Activated CD4-positive, alpha-beta T cell treated with anti-CD3 and anti-CD28 coated beads, Interleukin-2, amount 10 ng/mL, durations not matched to agents 24 days and 14 days (primary cell): Measurements from ENCODE around the gene MRPS6. TPM values are rescaled to one million over a fixed set of nuclear protein-coding genes. Genes with fewer than 3 reads are reported as not detected.

Experiments
- DNase-seq: peaks from one replicate; pipeline ENCODE4 v3.0.0; 2022
- H3K27ac Mint-ChIP-seq: one replicate; pipeline ENCODE4 v1.8.0; 2022; ENCODE audit warnings: mild to moderate bottlenecking, mixed read lengths
- H3K27me3 Mint-ChIP-seq: one replicate; pipeline ENCODE4 v1.8.0; 2022; ENCODE audit warnings: mixed read lengths
- H3K36me3 Mint-ChIP-seq: one replicate; pipeline ENCODE4 v1.8.0; 2022; ENCODE audit warnings: low read depth, mild to moderate bottlenecking, mixed read lengths
- H3K4me1 Mint-ChIP-seq: one replicate; pipeline ENCODE4 v1.8.0; 2021; ENCODE audit warnings: mixed read lengths
- H3K4me3 Mint-ChIP-seq: one replicate; pipeline ENCODE4 v1.8.0; 2022; ENCODE audit warnings: mild to moderate bottlenecking, moderate library complexity, mixed read lengths
- H3K9me3 Mint-ChIP-seq: one replicate; pipeline ENCODE4 v1.8.0; 2021; ENCODE audit warnings: mixed read lengths
- intact Hi-C: fragments of 100-400 bp; cut with micrococcal nuclease; formaldehyde crosslinking; loops from one replicate; pipeline ENCODE4 v1.15.1; 2023
- total RNA-seq: library from RNA; stranded (reverse); gene quantifications from 2 replicates; pipeline ENCODE4 v1.2.3, GENCODE V29; 2022

The MRPS6 gene
- total RNA-seq, 1 donor from 2014 or later = 154 TPM

- Mint-ChIP-seq H3K9me3 (peaks cover 16% of the 10 kb centered on the region), H3K27me3 (no peaks in the 10 kb centered on the region), H3K36me3 (no peaks in the 10 kb centered on the region), H3K4me1 (peaks cover 8% of the 10 kb centered on the region), H3K27ac (no peak overlapping the region), H3K4me3 (no peak overlapping the region)
- no peak for DNase-seq
- intact Hi-C loops = no loop called here
Measured at GRCh38 chr21:34043333-34043732, 30.0 kb upstream of the MRPS6 start.

DNA sequence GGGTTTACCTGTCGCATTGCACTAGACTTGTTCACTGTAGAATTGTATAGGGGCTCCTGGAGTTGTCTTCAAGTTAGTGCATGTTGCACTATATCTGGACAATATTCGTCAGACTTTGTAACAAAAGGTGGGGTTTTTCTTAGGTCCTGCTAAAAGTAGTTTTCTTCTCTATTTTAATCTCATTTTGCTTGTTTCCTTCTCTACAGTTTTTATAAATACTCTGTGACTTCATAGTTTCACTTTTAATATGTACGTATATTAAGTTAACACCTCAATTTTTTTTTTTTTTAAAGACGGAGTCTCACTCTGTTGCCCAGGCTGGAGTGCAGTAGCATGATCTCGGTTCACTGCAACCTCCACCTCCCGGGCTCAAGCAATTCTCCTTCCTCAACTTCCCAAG is 26.5 kb upstream of the MRPS6 start:
- peaks cover 8% of the 10 kb centered on the region for H3K4me1 Mint-ChIP-seq
- intact Hi-C loops = no loop called here
- no peaks in the 10 kb centered on the region for H3K36me3 Mint-ChIP-seq
- H3K9me3 Mint-ChIP-seq = peaks cover 16% of the 10 kb centered on the region
- no peak overlapping the region for H3K27ac Mint-ChIP-seq
- DNase-seq = no peak
- H3K4me3 Mint-ChIP-seq = no peak overlapping the region
- H3K27me3 Mint-ChIP-seq = no peaks in the 10 kb centered on the region

DNA sequence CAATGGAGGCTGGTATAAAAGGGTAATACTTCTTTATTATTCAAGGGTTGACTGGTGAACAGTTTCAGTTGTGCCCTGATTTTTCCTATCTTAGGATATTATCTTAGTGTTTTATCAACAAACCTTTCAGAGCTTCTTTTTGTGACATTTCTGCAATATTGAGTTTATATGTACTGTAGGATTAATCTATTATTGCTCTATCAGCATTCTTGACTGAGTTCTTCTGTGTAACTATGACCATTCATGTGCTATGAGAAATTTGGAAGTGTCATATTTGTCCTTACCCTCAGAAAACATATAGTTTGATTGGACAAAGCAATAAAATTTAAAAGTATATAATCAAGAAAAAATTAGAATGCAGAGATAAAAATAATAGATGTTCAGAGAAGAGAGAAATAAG is 25.5 kb upstream of the MRPS6 start:
- Mint-ChIP-seq H3K4me1 (peaks cover 4% of the 10 kb centered on the region), H3K4me3 (no peak overlapping the region), H3K36me3 (no peaks in the 10 kb centered on the region), H3K27me3 (no peaks in the 10 kb centered on the region), H3K27ac (no peak overlapping the region), H3K9me3 (peaks cover 12% of the 10 kb centered on the region)
- intact Hi-C loops = no loop called here
- no peak for DNase-seq

- H3K27ac Mint-ChIP-seq = no peak overlapping the region
- no peak overlapping the region for H3K4me3 Mint-ChIP-seq
- no peaks in the 10 kb centered on the region for H3K27me3 Mint-ChIP-seq
- H3K4me1 Mint-ChIP-seq = no peaks in the 10 kb centered on the region
- peaks cover 4% of the 10 kb centered on the region for H3K9me3 Mint-ChIP-seq
- DNase-seq = no peak
- H3K36me3 Mint-ChIP-seq = peaks cover 2% of the 10 kb centered on the region
- intact Hi-C loops = no loop called here
Measured at GRCh38 chr21:34052171-34052570, 21.2 kb upstream of the MRPS6 start.

GRCh38 chr21:34054259-34054658 is 19.1 kb upstream of the MRPS6 start:
- Mint-ChIP-seq H3K27ac (no peak overlapping the region), H3K4me1 (no peaks in the 10 kb centered on the region), H3K4me3 (no peak overlapping the region), H3K9me3 (no peaks in the 10 kb centered on the region), H3K27me3 (no peaks in the 10 kb centered on the region), H3K36me3 (peaks cover 2% of the 10 kb centered on the region)
- DNase-seq = no peak
- intact Hi-C loops = no loop called here

- Mint-ChIP-seq H3K27me3 (no peaks in the 10 kb centered on the region), H3K27ac (no peak overlapping the region)
- intact Hi-C loops = no loop called here
Measured at GRCh38 chr21:34055615-34056014, 17.8 kb upstream of the MRPS6 start.

DNA sequence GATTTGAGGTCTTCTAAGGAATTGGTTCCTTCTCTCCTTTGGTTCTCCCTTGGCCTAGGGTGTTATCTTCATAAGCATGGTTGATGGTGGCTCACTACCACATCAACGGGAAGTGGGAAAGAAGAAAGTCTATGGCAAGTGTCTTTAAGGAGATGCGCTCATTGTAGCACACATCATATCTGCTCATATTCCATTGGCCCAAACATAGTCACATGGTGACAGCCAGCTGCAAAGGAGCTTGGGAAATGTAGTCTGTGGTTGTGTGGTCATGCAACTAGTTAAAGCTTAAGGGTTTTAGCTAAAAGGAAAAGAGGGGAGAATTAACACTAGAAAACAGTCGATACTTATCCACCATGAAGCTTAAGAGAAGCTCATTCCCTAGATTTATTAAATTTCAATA is 11.4 kb upstream of the MRPS6 start:
- peak; percentile 63 for DNase-seq
- Mint-ChIP-seq H3K4me3 (no peak overlapping the region), H3K9me3 (peaks cover 34% of the 10 kb centered on the region), H3K4me1 (no peaks in the 10 kb centered on the region), H3K27ac (no peak overlapping the region), H3K27me3 (peaks cover 8% of the 10 kb centered on the region), H3K36me3 (peaks cover 2% of the 10 kb centered on the region)
- intact Hi-C loops = no loop called here

More at GRCh38 chr21:34055615-34056014, 17.8 kb upstream of the MRPS6 start:
- Mint-ChIP-seq H3K36me3 (peaks cover 2% of the 10 kb centered on the region), H3K9me3 (peaks cover 6% of the 10 kb centered on the region), H3K4me3 (no peak overlapping the region), H3K4me1 (no peaks in the 10 kb centered on the region)
- no peak for DNase-seq

GRCh38 chr21:34065027-34065426 is 8.4 kb upstream of the MRPS6 start:
- Mint-ChIP-seq H3K36me3 (peaks cover 2% of the 10 kb centered on the region), H3K4me3 (no peak overlapping the region), H3K27ac (no peak overlapping the region), H3K9me3 (peaks cover 34% of the 10 kb centered on the region), H3K27me3 (peaks cover 8% of the 10 kb centered on the region), H3K4me1 (no peaks in the 10 kb centered on the region)
- DNase-seq = peak; percentile 42
- intact Hi-C loops = no loop called here

DNA sequence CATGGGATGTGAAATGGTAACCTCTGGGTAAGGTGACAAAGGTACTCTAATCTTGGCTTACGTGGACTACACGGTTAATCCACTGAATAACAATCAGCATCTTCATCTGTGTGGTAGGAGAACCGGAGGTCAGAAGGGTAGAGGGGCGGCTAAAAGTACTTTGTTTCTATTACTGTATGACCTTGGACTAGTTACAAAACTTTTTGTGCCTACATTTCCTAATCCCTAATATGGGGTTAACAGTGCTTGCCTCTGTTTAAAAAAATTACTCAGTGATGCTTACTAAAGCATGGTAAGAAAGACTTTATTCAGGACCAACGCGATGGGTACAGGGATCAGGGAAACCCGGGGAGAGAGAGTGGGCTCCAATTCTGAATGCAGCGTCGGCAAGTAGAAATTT is 1.7 kb upstream of the MRPS6 start:
- Mint-ChIP-seq H3K9me3 (no peaks in the 10 kb centered on the region), H3K4me3 (peak overlapping the region; percentile 80), H3K27ac (peak overlapping the region; percentile 86), H3K27me3 (no peaks in the 10 kb centered on the region), H3K4me1 (peaks cover 26% of the 10 kb centered on the region), H3K36me3 (peaks cover 26% of the 10 kb centered on the region)
- DNase-seq = peak; percentile 55
- intact Hi-C loops = no loop called here

DNA sequence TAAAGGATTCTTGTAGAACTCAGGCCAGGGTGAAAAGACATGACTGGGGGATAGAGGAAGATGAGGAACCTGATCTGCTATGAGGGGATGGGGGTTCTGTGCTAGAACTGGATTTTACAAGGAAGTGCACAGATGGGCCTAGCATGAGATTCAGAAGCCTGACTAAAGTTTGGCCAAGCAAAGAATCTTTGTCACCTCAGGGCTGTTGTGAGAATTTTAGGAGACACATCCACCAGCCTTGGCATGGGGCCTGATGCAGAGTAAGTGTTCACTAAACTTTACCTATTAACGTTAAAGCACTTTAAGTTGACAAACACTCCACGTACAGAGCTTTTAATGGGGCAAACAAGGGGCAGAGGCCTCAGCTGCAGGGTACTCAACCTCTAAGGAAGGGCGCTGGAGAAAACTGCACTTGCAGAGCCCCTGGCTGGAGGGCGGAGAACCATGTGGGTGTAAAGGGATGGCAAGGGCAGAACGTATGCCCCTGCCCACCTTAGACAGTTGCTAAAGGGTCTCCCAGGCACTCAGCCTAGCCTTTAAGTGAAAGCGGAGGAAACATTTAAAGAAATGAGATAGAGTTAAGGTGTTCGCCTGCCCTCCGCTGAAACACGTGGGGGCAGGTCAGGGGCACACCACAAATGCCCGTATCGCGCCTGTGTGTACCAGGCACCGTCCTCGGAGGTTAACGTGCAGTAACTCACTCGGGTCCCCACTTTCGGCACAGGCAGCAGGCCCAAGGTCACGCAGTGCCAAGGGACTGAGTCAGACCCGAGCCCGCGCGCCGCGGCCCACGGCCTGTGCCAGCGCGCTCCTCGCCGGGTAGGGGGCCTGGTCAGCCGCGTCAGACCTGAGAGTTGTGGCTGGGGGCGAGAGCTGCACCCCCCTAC is 990 bp upstream of the MRPS6 start:
- intact Hi-C loops = no loop called here
- H3K9me3 Mint-ChIP-seq = no peaks in the 10 kb centered on the region
- peak overlapping the region; percentile 80 for H3K4me3 Mint-ChIP-seq
- H3K27ac Mint-ChIP-seq = peak overlapping the region; percentile 86
- peak; percentile 66 for DNase-seq
- H3K4me1 Mint-ChIP-seq = peaks cover 32% of the 10 kb centered on the region
- no peaks in the 10 kb centered on the region for H3K27me3 Mint-ChIP-seq
- peaks cover 32% of the 10 kb centered on the region for H3K36me3 Mint-ChIP-seq

DNA sequence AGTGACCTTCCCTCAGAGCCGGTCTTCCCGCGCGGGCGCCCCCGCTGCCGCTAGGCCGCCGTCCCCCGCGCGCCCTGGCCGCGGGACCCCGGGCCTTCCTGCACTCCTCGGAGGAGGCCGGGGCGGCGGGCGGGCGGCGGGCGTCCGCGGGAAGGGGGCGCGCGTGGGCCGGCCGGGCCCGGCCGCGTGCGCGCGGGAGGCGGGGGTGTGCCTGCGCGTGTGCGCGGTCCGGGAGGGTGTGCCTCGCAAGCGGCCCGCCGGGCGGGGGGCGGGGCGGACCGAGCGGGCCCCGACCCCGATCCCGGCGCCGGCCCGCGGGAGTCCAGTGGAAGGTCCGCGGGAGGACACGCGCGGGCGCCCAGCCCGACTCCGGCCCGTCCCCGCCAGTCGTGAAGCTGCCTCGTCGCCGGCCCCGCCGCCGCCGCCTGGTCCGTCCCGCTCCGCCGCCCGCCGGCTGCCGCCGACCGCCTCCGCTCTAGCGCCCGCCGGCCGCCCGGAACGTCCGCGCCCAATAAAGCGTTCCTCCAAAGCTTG is 438 bp downstream of the MRPS6 start:
- DNase-seq = peak; percentile 87
- Mint-ChIP-seq H3K36me3 (peaks cover 45% of the 10 kb centered on the region), H3K27ac (peak overlapping the region; percentile 93), H3K4me1 (peaks cover 45% of the 10 kb centered on the region), H3K9me3 (no peaks in the 10 kb centered on the region), H3K27me3 (no peaks in the 10 kb centered on the region), H3K4me3 (peak overlapping the region; percentile 96)
- intact Hi-C loops = loop anchor here (2.0 kb wide), 1 partner anchor 275 kb away; no protein-coding TSS in a partner anchor

DNA sequence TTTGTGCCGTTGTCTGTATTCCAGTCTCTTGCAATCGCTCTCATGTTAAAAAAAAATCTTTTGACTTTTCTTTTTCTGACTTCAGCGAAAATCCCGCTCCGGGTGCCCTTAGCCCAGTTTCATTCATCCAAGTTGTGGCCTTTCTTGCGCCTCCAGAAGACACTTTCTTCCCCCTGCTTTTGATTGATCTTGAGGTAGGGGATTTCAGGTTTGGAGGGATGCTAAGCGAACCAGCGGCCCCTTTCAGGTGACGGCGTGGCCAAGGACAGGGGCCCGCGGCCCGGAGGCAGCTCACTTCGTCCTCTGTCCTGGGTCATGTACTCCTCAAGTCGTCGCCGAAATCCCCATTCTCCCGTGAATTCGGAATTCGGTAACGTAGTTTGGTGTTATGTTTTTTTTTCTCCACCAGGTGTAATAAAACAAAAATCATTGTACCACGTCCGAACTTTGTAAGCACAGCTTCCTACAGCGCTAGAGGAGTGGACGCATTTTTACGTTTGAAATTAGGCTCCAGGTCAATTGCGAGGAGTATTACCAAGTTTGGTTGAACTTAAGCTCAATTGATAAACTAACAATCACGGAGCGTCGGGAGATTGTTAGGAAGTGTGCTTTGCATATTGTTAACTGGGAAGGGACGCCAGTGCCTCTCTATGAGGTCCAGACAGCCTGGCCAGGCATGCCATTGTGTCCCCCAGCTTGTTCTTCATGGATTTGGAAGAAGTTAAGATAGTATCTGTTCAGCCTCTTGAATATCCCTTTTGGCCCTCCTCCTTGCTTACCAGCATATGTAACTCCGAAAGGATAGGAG is 1.1 kb downstream of the MRPS6 start:
- peaks cover 51% of the 10 kb centered on the region for H3K4me1 Mint-ChIP-seq
- intact Hi-C loops = loop anchor here (1.0 to 5.0 kb wide), 3 partner anchors 42 to 274 kb away; no protein-coding TSS in a partner anchor
- DNase-seq = peak; percentile 77
- H3K27me3 Mint-ChIP-seq = no peaks in the 10 kb centered on the region
- H3K9me3 Mint-ChIP-seq = no peaks in the 10 kb centered on the region
- H3K4me3 Mint-ChIP-seq = peak overlapping the region; percentile 96
- H3K27ac Mint-ChIP-seq = peak overlapping the region; percentile 93
- H3K36me3 Mint-ChIP-seq = peaks cover 51% of the 10 kb centered on the region

GRCh38 chr21:34075091-34075425 is 1.7 kb downstream of the MRPS6 start:
- peak overlapping the region; percentile 96 for H3K4me3 Mint-ChIP-seq
- peaks cover 56% of the 10 kb centered on the region for H3K36me3 Mint-ChIP-seq
- peaks cover 56% of the 10 kb centered on the region for H3K4me1 Mint-ChIP-seq
- intact Hi-C loops = loop anchor here (1.0 to 5.0 kb wide), 3 partner anchors 43 to 274 kb away; no protein-coding TSS in a partner anchor
- H3K27me3 Mint-ChIP-seq = no peaks in the 10 kb centered on the region
- peak; percentile 56 for DNase-seq
- H3K9me3 Mint-ChIP-seq = no peaks in the 10 kb centered on the region
- peak overlapping the region; percentile 93 for H3K27ac Mint-ChIP-seq
